PC-9 (cell line): ENCODE measurements around the gene SLC22A23. TPM values are rescaled to one million over a fixed set of nuclear protein-coding genes. Genes with fewer than 3 reads are reported as not detected.

Source experiments
- BruUV-seq: library from RNA; stranded (reverse); fragments of 400-500 nt; replicated peaks from 2 replicates; lab custom pipeline; 2021; lab: Mats Ljungman, UMichigan
- CTCF ChIA-PET: fragments of 300-600 bp; sonication (Branson Sonifier 250); formaldehyde crosslinking; loops from one replicate; lab custom pipeline; 2022; ENCODE audit warnings: antibody characterized with exemption; lab: Charles Lee
- POLR2A ChIA-PET: fragments of 300-600 bp; sonication (Branson Sonifier 250); formaldehyde crosslinking; loops from one replicate; lab custom pipeline; 2022; ENCODE audit warnings: antibody characterized with exemption; ENCODE audit not compliant: unreplicated experiment; lab: Charles Lee
- DNase-seq, 2 experiments: peaks; one replicate each; pipeline versions ENCODE4 v3.0.0 to v3.0.0-alpha.2; 2015 to 2022; ENCODE audit warnings: mixed read lengths in 1 of 2
- H2AFZ ChIP-seq: fragments of 200-600 bp; sonication (generic); 2 replicates; pipeline ENCODE4 v1.8.1; 2017; ENCODE audit warnings: antibody characterized with exemption
- H3F3A ChIP-seq: fragments of 200-600 bp; sonication (generic); 2 replicates; pipeline ENCODE4 v1.8.1; 2017; ENCODE audit warnings: antibody characterized with exemption, mild to moderate bottlenecking, low read depth; ENCODE audit not compliant: insufficient read depth
- H3K27ac ChIP-seq: fragments of 200-600 bp; sonication (generic); 2 replicates; pipeline ENCODE4 v1.6.1; 2016; ENCODE audit warnings: mixed run types
- H3K27me3 ChIP-seq: fragments of 200-600 bp; sonication (generic); 2 replicates; pipeline ENCODE4 v1.6.1; 2016; ENCODE audit warnings: low read depth, mixed run types; ENCODE audit not compliant: insufficient read depth
- H3K36me3 ChIP-seq: fragments of 200-600 bp; sonication (generic); 2 replicates; pipeline ENCODE4 v1.6.1; 2016; ENCODE audit warnings: low read depth, mixed run types
- H3K4me1 ChIP-seq: fragments of 200-600 bp; sonication (generic); replicated peaks from 2 replicates; pipeline ENCODE4 v1.6.1; 2016; ENCODE audit warnings: mixed run types; ENCODE audit not compliant: insufficient read depth
- H3K4me2 ChIP-seq: fragments of 200-600 bp; sonication (generic); 2 replicates; pipeline ENCODE4 v1.6.1; 2017; ENCODE audit warnings: mixed run types
- H3K4me3 ChIP-seq: fragments of 200-600 bp; sonication (generic); 2 replicates; pipeline ENCODE4 v1.6.1; 2016; ENCODE audit warnings: mixed run types
- H3K79me2 ChIP-seq: fragments of 200-600 bp; sonication (generic); 2 replicates; pipeline ENCODE4 v1.6.1; 2017; ENCODE audit warnings: low read depth, mixed run types
- H3K9me2 ChIP-seq: fragments of 200-600 bp; sonication (generic); 2 replicates; pipeline ENCODE4 v1.8.1; 2017; ENCODE audit warnings: mild to moderate bottlenecking; ENCODE audit not compliant: insufficient read depth
- H3K9me3 ChIP-seq: fragments of 200-600 bp; sonication (generic); 2 replicates; pipeline ENCODE4 v1.8.1; 2016; ENCODE audit warnings: low read depth; ENCODE audit not compliant: insufficient read depth
- H4K20me1 ChIP-seq: fragments of 200-600 bp; sonication (generic); 2 replicates; pipeline ENCODE4 v1.8.1; 2017; ENCODE audit not compliant: insufficient read depth
- EZH2 ChIP-seq: fragments of 200-600 bp; sonication (generic); IDR thresholded peaks from 2 replicates; pipeline ENCODE4 v1.8.0; 2017; ENCODE audit warnings: antibody characterized with exemption, low read depth
- intact Hi-C: fragments of 100-400 bp; cut with micrococcal nuclease; formaldehyde crosslinking; loops from one replicate; pipeline ENCODE4 v1.10.0; 2022; ENCODE audit not compliant: unreplicated experiment
- total RNA-seq: library from RNA; stranded (reverse); gene quantifications from 2 replicates; pipeline ENCODE4 v1.2.3, GENCODE V29; 2021
- TF ChIP-seq, protein P1 (sequence below): fragments of 200-600 bp; sonication (generic); conservative IDR thresholded peaks from 2 replicates; pipeline ENCODE4 v1.6.1; 2017; ENCODE audit warnings: mixed run types, antibody characterized with exemption, mild to moderate bottlenecking, moderate library complexity

The SLC22A23 gene
- total RNA-seq, 1 experiment from 2014 or later, result 13.5 TPM

DNA sequence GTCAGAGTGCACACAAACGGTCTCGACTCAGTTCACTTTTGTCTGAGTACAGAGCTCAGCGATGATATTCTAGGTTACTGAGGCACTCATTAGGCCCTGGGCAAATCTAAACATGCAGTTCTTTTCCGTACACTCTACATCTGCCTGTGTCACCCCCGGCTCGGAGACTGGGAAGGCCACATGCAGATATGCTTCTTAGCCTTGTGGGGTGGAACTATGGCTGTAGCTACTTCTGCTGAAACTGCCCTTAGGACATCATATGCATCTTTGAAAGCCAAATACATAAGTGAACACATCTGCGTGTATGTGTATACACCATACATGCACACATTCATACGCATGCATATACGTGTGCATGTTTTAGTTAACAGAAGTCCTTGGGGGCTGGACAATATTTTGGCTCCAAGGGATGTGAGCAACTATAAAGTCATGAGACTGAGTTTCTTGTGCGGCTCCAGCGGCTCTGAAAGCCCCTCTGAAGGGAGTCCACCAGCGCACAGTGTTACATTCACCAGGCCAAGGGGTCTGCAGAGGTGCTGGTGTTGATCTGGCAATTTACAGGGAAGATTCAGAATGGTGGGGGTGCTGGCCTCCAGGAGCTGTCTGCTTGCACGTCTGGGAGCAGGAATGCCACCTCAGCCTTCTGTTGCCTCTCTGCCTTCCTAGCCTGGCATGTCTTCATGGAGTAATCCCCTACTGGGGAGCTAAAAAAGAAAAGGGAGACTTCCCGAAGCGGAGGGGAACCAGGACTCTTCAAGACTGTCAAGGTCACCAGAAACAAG is 166.5 kb downstream of the SLC22A23 start:
- no peaks in the 10 kb centered on the region for H3K9me3 ChIP-seq
- intact Hi-C loops, result no loop called here
- H3K9me2 ChIP-seq, result no peaks in the 10 kb centered on the region
- H3F3A ChIP-seq, result no peaks in the 10 kb centered on the region
- no peak for TF ChIP-seq EZH2
- TF ChIP-seq, protein P1, sequence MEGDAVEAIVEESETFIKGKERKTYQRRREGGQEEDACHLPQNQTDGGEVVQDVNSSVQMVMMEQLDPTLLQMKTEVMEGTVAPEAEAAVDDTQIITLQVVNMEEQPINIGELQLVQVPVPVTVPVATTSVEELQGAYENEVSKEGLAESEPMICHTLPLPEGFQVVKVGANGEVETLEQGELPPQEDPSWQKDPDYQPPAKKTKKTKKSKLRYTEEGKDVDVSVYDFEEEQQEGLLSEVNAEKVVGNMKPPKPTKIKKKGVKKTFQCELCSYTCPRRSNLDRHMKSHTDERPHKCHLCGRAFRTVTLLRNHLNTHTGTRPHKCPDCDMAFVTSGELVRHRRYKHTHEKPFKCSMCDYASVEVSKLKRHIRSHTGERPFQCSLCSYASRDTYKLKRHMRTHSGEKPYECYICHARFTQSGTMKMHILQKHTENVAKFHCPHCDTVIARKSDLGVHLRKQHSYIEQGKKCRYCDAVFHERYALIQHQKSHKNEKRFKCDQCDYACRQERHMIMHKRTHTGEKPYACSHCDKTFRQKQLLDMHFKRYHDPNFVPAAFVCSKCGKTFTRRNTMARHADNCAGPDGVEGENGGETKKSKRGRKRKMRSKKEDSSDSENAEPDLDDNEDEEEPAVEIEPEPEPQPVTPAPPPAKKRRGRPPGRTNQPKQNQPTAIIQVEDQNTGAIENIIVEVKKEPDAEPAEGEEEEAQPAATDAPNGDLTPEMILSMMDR, result no peak
- no peak overlapping the region for H3K4me3 ChIP-seq
- H3K27ac ChIP-seq, result no peak overlapping the region
- no peaks in the 10 kb centered on the region for H4K20me1 ChIP-seq
- no peak overlapping the region for H2AFZ ChIP-seq
- H3K36me3 ChIP-seq, result no peaks in the 10 kb centered on the region
- POLR2A ChIA-PET, result no interaction called here
- no peaks in the 10 kb centered on the region for H3K4me1 ChIP-seq
- no peaks in the 10 kb centered on the region for H3K27me3 ChIP-seq
- no peak for DNase-seq
- no peak overlapping the region for H3K4me2 ChIP-seq
- H3K79me2 ChIP-seq, result no peaks in the 10 kb centered on the region
- CTCF ChIA-PET, result no interaction called here
- no TSS peak for BruUV-seq

DNA sequence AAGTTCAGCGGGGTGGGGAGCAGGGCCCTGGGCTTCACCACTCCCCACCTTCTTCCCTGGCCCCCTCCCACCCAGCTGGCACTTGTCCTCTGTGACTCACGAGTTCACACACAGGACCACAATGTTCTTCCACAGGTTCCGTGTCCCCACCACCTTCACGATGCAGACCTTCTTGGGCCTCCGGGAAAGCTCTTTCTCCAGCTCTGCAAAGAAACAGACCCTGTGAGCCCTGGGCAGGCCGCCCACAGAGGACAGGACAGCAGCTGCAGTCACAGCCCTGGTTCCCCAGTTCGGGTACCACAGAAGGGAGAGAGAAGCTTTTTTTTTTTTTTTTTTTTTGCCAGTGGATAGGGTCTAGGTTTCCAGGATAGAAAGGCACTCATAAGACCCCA is 167.2 kb downstream of the SLC22A23 start:
- Histone ChIP-seq H3K36me3 (no peaks in the 10 kb centered on the region), H3K4me3 (no peak overlapping the region), H3K4me1 (no peaks in the 10 kb centered on the region), H4K20me1 (no peaks in the 10 kb centered on the region), H3K27me3 (no peaks in the 10 kb centered on the region), H2AFZ (no peak overlapping the region), H3F3A (no peaks in the 10 kb centered on the region), H3K79me2 (no peaks in the 10 kb centered on the region), H3K9me2 (no peaks in the 10 kb centered on the region), H3K9me3 (no peaks in the 10 kb centered on the region), H3K4me2 (no peak overlapping the region), H3K27ac (no peak overlapping the region)
- ChIA-PET CTCF (interaction anchor here (0.6 kb wide), 1 partner anchor 759 kb away, joined by 6 read pairs; no protein-coding TSS in a partner anchor), POLR2A (interaction anchor here (0.6 kb wide), 1 partner anchor 49 kb away, joined by 11 read pairs; no protein-coding TSS in a partner anchor)
- intact Hi-C loops, result no loop called here
- no peak for DNase-seq
- no TSS peak for BruUV-seq
- TF ChIP-seq, protein P1, result no peak
- no peak for TF ChIP-seq EZH2

DNA sequence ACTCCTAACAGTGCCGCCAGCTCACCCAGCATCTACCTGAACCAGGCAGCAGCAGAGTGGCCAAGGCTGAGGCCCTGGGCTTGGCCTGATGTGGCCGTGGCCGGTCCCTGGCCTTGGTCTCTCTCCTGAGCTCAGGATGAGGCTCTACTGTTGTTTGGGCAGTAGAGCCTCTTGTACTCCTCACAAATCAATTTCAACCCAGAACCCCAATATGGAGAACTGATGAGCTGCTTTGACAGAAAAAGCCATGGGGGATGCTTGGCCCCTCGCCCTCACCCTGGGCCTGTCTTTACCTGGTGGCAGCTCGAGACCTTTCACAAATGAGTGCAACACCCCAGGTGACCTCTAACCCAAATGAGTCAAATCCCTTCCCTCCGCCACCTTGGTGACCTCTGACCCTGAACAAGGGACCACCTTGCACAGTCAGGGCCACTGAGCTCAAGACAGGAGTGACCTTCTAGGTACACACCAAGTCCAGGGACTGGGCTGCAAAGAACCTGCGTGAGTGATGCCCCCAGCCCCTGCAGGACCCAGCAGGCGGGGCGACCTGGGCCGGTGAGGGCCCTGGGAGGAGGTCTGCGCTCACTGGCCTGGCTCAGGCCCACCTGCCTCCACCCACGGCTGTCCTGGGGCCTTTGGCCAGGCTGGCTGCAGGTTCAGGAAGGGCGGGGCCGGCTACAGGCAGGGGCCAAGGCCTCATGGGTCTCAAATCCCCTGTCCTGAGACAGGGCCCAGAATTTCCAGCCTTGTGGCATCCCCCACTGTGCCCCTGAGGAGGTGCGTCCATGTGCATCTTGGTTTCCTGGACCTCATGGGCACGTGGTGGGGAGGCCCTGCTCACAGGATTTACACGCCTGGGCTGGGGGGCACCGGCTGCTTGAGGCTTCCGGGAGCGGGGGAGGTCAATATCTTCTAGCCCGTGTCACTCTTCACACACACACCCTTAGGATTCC is 167.9 kb downstream of the SLC22A23 start:
- no peaks in the 10 kb centered on the region for H3K27me3 ChIP-seq
- no peaks in the 10 kb centered on the region for H3F3A ChIP-seq
- H3K79me2 ChIP-seq, result no peaks in the 10 kb centered on the region
- TF ChIP-seq, protein P1, result no peak
- TF ChIP-seq EZH2, result no peak
- H3K4me1 ChIP-seq, result no peaks in the 10 kb centered on the region
- H4K20me1 ChIP-seq, result no peaks in the 10 kb centered on the region
- no peak overlapping the region for H2AFZ ChIP-seq
- BruUV-seq, result no TSS peak
- DNase-seq, result no peak
- ChIA-PET POLR2A (interaction anchor here (0.6 kb wide), 1 partner anchor 50 kb away, joined by 11 read pairs; no protein-coding TSS in a partner anchor), CTCF (interaction anchor here (0.6 kb wide), 3 partner anchors 289 to 760 kb away, joined by 3 to 6 read pairs (median 3); partner anchors contain the start of gene NQO2)
- H3K9me3 ChIP-seq, result no peaks in the 10 kb centered on the region
- H3K4me3 ChIP-seq, result no peak overlapping the region
- intact Hi-C loops, result no loop called here
- H3K9me2 ChIP-seq, result no peaks in the 10 kb centered on the region
- H3K4me2 ChIP-seq, result no peak overlapping the region
- no peaks in the 10 kb centered on the region for H3K36me3 ChIP-seq
- H3K27ac ChIP-seq, result no peak overlapping the region
